Bronchial epithelial cell (primary cell): Measurements from ENCODE around the gene MREG. TPM values are rescaled to one million over a fixed set of nuclear protein-coding genes. Genes with fewer than 3 reads are reported as not detected.
A peak's percentile ranks its signal among the peaks of the same experiment; 100 is the strongest.

Source experiments
- DNase-seq: peaks from one replicate; pipeline ENCODE4 v3.0.0-alpha.2; 2010; ENCODE audit warnings: low read depth
- FAIRE-seq: peaks from 2 replicates; lab custom pipeline; 2011; peaks lifted over from hg19 to GRCh38; lab: Jason Lieb, UNC
- H3K27me3 ChIP-seq: 2 replicates; pipeline ENCODE4 v1.5.1; 2011; ENCODE audit warnings: low read length; ENCODE audit not compliant: control insufficient read depth, insufficient read depth
- H3K36me3 ChIP-seq: 2 replicates; pipeline ENCODE4 v1.5.1; 2011; ENCODE audit warnings: low read length; ENCODE audit not compliant: control insufficient read depth, insufficient read depth
- H3K4me3 ChIP-seq: 2 replicates; pipeline ENCODE4 v1.5.1; 2011; ENCODE audit warnings: mild to moderate bottlenecking, low read depth, low read length, control low read depth
- CTCF ChIP-seq: IDR thresholded peaks from 2 replicates; pipeline ENCODE4 v1.5.1; 2011; ENCODE audit warnings: mild to moderate bottlenecking, moderate library complexity, low read length, control low read depth, inconsistent platforms; ENCODE audit not compliant: insufficient read depth, severe bottlenecking
- total RNA-seq: library from RNA; depleted of rRNA; stranded (reverse); fragments of >200 nt; gene quantifications from 2 replicates; pipeline ENCODE4 v1.2.1, GENCODE V29; 2014

MREG gene
- total RNA-seq, 1 donor from 2014 or later: 24.7 TPM

- Histone ChIP-seq H3K4me3 (no peak overlapping the region), H3K36me3 (no peaks in the 10 kb centered on the region), H3K27me3 (no peaks in the 10 kb centered on the region)
- DNase-seq (no peak), FAIRE-seq (no peak)
- no peak for TF ChIP-seq CTCF
Measured at GRCh38 chr2:216029416-216030129, 16.2 kb upstream of the MREG start.

- H3K27me3 ChIP-seq: no peaks in the 10 kb centered on the region
- no peak overlapping the region for H3K4me3 ChIP-seq
- no peak for TF ChIP-seq CTCF
- DNase-seq (no peak), FAIRE-seq (no peak)
- no peaks in the 10 kb centered on the region for H3K36me3 ChIP-seq
Measured at GRCh38 chr2:216024779-216025336, 11.5 kb upstream of the MREG start.

GRCh38 chr2:216023055-216023648, 9.8 kb upstream of the MREG start:
- H3K4me3 ChIP-seq: no peak overlapping the region
- no peaks in the 10 kb centered on the region for H3K36me3 ChIP-seq
- DNase-seq (peak; percentile 68), FAIRE-seq (no peak)
- H3K27me3 ChIP-seq: no peaks in the 10 kb centered on the region
- TF ChIP-seq CTCF: peak; percentile 60

GRCh38 chr2:216021768-216022565, 8.6 kb upstream of the MREG start:
- no peaks in the 10 kb centered on the region for H3K36me3 ChIP-seq
- FAIRE-seq: no peak
- no peaks in the 10 kb centered on the region for H3K27me3 ChIP-seq
- no peak overlapping the region for H3K4me3 ChIP-seq
- no peak for TF ChIP-seq CTCF
- no peak for DNase-seq

- H3K4me3 ChIP-seq: no peak overlapping the region
- DNase-seq (no peak), FAIRE-seq (no peak)
- no peaks in the 10 kb centered on the region for H3K27me3 ChIP-seq
- no peaks in the 10 kb centered on the region for H3K36me3 ChIP-seq
- TF ChIP-seq CTCF: no peak
Measured at GRCh38 chr2:216018709-216019108, 5.4 kb upstream of the MREG start.
